ENCODE measurements around the gene MAGED2. TPM values are rescaled to one million over a fixed set of nuclear protein-coding genes. Genes with fewer than 3 reads are reported as not detected.
"Not testable (repeated sequence)": the region's sequence is repeated elsewhere in the genome, so short reads cannot be mapped to it uniquely, and the experiment has no call there.

Gene MAGED2
- total RNA-seq, 1 donor from 2014 or later: 52.1 TPM

DNA sequence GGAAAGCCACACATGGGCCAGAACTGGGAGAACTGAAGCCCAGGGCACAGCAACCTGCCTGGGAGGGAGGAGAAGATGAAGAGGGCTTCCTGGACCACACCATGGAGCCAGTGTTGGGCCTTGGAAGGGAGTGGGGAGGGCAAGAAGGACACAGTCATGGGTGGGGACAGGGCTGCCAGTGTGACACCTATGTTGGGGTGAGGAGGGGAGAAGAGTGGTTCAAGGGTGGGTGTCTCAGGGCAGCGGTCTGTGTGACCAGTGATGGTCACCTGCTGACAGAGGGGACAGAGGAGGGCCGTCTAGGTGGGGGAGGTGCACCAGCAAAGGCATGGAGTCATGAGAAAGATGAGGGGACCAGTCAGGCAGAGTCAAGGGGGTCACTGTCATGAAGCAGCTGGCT lies 13.8 kb downstream of the MAGED2 start:
- FAIRE-seq (no peak), DNase-seq (ENCODE audit: low read depth) (no peak)
- TF ChIP-seq, protein P1, sequence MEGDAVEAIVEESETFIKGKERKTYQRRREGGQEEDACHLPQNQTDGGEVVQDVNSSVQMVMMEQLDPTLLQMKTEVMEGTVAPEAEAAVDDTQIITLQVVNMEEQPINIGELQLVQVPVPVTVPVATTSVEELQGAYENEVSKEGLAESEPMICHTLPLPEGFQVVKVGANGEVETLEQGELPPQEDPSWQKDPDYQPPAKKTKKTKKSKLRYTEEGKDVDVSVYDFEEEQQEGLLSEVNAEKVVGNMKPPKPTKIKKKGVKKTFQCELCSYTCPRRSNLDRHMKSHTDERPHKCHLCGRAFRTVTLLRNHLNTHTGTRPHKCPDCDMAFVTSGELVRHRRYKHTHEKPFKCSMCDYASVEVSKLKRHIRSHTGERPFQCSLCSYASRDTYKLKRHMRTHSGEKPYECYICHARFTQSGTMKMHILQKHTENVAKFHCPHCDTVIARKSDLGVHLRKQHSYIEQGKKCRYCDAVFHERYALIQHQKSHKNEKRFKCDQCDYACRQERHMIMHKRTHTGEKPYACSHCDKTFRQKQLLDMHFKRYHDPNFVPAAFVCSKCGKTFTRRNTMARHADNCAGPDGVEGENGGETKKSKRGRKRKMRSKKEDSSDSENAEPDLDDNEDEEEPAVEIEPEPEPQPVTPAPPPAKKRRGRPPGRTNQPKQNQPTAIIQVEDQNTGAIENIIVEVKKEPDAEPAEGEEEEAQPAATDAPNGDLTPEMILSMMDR (IDR thresholded peaks at IDR 0.05; ENCODE audit: insufficient read depth, low read length, severe bottlenecking): no peak

DNA sequence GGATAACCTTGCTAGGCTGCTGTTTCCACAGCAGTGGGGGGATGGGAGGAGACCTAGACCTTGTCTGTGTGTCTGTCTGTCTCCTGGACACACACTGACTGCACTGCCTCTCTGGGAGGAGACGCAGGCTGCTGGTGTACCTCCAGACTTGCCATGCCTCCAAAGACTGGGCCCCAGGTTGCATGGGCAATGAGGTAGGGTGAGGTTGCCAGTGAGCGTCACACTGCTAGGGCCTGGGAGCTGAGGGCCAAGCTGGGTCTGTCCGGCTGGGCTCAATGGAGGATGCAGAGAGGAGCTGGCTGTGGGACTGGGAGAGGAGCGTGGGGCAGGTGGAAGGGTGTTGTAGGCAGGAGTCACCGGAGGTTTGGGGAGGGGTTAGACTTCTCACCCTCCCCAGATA lies 16.6 kb downstream of the MAGED2 start:
- no peak for FAIRE-seq
- TF ChIP-seq, protein P1 (IDR thresholded peaks at IDR 0.05; ENCODE audit: insufficient read depth, low read length, severe bottlenecking): no peak
- Histone ChIP-seq H3K4me3 (ENCODE audit: low read depth, low read length) (no peak overlapping the region), H3K27me3 (ENCODE audit: control insufficient read depth, insufficient read depth, low read length) (no peaks in the 10 kb centered on the region), H3K36me3 (ENCODE audit: control insufficient read depth, insufficient read depth, low read length) (no peaks in the 10 kb centered on the region)
- no peak for DNase-seq (ENCODE audit: low read depth)

More for the DNA sequence above, 13.8 kb downstream of the MAGED2 start:
- no peaks in the 10 kb centered on the region for H3K36me3 ChIP-seq (ENCODE audit: control insufficient read depth, insufficient read depth, low read length)
- H3K27me3 ChIP-seq (ENCODE audit: control insufficient read depth, insufficient read depth, low read length): no peaks in the 10 kb centered on the region
- no peak overlapping the region for H3K4me3 ChIP-seq (ENCODE audit: low read depth, low read length)

DNA sequence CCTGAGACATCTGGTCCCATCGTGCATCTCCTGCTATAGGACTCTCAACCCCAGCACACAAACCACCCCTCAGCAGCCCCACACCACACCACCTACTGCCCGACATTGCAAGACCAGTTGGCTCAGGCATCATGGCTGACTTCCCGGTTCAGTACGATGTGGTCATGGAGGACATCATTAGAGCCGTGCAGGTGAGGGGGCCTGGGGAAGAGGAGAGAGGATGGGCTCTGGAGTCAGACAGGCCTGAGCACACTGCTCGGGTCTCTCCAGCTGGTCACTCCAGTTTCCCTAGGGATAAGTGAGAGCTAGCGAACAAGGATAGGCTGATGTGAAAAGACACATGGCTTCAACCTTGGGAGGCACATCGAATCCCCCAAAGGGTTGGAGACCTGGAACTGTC lies 17.2 kb downstream of the MAGED2 start:
- Histone ChIP-seq H3K4me3 (ENCODE audit: low read depth, low read length) (no peak overlapping the region), H3K27me3 (ENCODE audit: control insufficient read depth, insufficient read depth, low read length) (no peaks in the 10 kb centered on the region), H3K36me3 (ENCODE audit: control insufficient read depth, insufficient read depth, low read length) (no peaks in the 10 kb centered on the region)
- no peak for FAIRE-seq
- no peak for DNase-seq (ENCODE audit: low read depth)
- TF ChIP-seq, protein P1 (IDR thresholded peaks at IDR 0.05; ENCODE audit: insufficient read depth, low read length, severe bottlenecking): no peak

DNA sequence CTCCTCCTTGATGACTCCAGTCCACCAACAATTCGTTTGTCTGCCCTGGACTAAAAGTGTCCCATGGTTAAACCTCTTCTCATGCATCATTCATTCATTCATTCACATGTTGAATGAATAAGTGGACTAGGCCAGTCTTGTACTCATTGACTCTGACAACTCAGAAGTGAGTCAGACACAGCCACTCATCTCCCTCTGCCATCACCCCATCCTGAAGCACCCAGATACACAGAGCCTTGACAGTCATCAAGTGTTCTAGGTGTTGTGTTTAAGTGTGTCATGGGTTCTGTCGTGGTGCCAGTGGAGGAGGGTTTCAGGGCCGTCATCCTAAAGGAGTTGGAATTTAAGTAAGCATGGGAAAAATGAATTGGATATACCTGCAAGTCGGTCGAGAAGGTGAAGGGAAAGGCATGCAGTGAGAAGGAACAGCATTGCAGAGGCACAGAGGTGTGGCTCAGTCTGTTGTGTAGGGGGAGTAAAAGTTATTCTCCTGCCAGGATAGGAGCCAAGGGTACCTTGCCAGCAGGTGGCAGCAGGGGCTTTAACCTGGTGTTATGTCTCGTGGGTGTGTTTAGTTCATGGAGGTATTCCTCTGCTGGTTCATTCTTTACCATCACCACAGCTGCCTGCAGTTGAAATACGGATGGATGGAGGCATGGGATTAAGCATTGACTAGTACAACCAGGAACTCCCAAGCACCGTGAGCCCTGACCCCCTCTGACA lies 18.3 kb downstream of the MAGED2 start:
- H3K36me3 ChIP-seq (ENCODE audit: control insufficient read depth, insufficient read depth, low read length): no peaks in the 10 kb centered on the region
- TF ChIP-seq, protein P1 (IDR thresholded peaks at IDR 0.05; ENCODE audit: insufficient read depth, low read length, severe bottlenecking): no peak
- peak; percentile 96 for FAIRE-seq
- no peak overlapping the region for H3K4me3 ChIP-seq (ENCODE audit: low read depth, low read length)
- peak; percentile 77 for DNase-seq (ENCODE audit: low read depth)
- no peaks in the 10 kb centered on the region for H3K27me3 ChIP-seq (ENCODE audit: control insufficient read depth, insufficient read depth, low read length)

DNA sequence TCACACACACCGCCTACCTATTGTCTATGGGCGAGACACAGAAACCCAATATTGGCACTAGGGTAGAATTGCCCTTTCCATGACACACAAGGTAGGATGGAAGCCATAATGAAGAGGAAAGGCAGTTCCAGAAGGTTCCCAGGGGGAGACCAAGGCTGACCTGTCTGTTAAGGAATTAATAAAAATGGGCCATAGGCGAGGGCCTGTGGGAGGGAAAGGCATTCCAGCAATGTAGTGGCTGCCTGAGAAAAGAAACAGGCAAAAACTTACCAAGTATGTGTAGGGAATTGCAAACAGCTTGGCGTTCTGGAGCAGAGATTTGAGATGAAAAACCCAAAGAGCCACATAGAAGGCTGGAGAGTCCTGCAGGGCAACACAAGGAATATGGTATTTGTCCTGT lies 19.1 kb downstream of the MAGED2 start:
- no peaks in the 10 kb centered on the region for H3K36me3 ChIP-seq (ENCODE audit: control insufficient read depth, insufficient read depth, low read length)
- H3K4me3 ChIP-seq (ENCODE audit: low read depth, low read length): no peak overlapping the region
- FAIRE-seq: no peak
- no peaks in the 10 kb centered on the region for H3K27me3 ChIP-seq (ENCODE audit: control insufficient read depth, insufficient read depth, low read length)
- TF ChIP-seq, protein P1 (IDR thresholded peaks at IDR 0.05; ENCODE audit: insufficient read depth, low read length, severe bottlenecking): no peak
- no peak for DNase-seq (ENCODE audit: low read depth)

DNA sequence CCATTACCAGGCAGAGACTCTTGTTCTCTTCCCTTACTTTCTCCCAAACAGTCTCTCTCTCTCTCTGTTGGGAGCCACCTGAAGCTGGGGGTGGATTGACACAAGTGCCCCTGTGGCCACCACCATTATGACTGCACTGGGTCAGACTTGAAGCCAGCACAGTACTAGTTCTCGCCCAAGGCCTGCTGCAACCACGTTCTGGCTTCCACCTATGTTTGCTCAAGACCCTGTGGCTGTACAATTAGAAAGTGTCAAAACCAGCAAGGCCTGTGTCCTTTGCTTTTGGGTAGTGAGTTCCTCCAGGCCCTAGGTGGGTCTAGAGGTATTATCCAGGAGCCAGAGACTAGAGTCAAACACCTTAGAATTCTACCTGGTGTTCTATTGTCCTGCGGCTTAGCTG lies 31.0 kb downstream of the MAGED2 start:
- Histone ChIP-seq H3K4me3 (ENCODE audit: low read depth, low read length) (no peak overlapping the region), H3K36me3 (ENCODE audit: control insufficient read depth, insufficient read depth, low read length) (no peaks in the 10 kb centered on the region), H3K27me3 (ENCODE audit: control insufficient read depth, insufficient read depth, low read length) (no peaks in the 10 kb centered on the region)
- FAIRE-seq: no peak
- TF ChIP-seq, protein P1 (IDR thresholded peaks at IDR 0.05; ENCODE audit: insufficient read depth, low read length, severe bottlenecking): no peak
- no peak for DNase-seq (ENCODE audit: low read depth)

DNA sequence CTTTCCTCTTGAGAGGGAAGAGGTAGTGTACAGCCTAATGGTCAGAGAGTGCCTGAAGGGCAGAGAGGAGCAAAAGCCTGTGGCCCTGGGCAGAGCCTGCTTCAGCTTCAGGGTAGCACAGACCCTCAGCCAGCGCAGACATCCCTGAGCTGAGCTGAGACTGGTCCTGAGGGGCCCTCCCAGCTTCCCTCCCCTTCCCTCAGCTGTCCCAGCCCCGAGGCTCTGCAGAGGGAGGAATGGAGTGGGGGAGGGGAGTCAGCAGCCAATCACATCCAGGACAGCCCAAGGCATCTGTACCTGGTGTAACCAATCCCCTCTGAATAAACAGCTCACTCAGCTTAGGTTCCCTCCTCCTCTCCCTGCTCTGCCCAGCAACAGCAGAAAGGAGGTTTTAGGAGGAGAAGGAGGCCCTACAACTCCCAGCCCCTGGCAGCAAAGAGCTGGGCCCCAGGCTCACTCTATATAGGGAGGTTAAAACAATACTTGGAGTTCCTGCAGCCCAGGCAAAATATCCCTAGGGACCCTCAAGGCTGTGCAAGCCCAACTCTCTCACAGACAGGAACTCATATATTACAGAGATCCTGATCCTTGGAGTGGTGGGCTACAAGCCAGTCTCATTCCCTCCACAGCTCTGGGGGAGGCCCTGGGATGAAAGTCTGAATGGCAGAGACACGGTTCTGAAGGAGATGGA lies 33.8 kb downstream of the MAGED2 start:
- not testable (repeated sequence) for DNase-seq (ENCODE audit: low read depth); H3K36me3 ChIP-seq (ENCODE audit: control insufficient read depth, insufficient read depth, low read length); H3K4me3 ChIP-seq (ENCODE audit: low read depth, low read length); H3K27me3 ChIP-seq (ENCODE audit: control insufficient read depth, insufficient read depth, low read length)
- peak; percentile 86 for FAIRE-seq

Measured in bronchial epithelial cell (primary cell).